Activated naive CD4-positive, alpha-beta T cell treated with anti-CD3 and anti-CD28 coated beads, Interleukin-2, amount 50 U/mL, for 24 hours (primary cell): ENCODE data around the gene RPS14.
"Not testable (repeated sequence)": the region's sequence is repeated elsewhere in the genome, so short reads cannot be mapped to it uniquely, and the experiment has no call there.

Experiments used
- H3K27ac Mint-ChIP-seq: one replicate; pipeline ENCODE4 v1.8.0; 2021; ENCODE audit warnings: mild to moderate bottlenecking, mixed read lengths
- H3K27me3 Mint-ChIP-seq: one replicate; pipeline ENCODE4 v1.8.0; 2021; ENCODE audit warnings: mixed read lengths
- H3K36me3 Mint-ChIP-seq: one replicate; pipeline ENCODE4 v1.8.0; 2021; ENCODE audit warnings: mixed read lengths
- H3K4me1 Mint-ChIP-seq: one replicate; pipeline ENCODE4 v1.8.0; 2021; ENCODE audit warnings: mixed read lengths
- H3K4me3 Mint-ChIP-seq: one replicate; pipeline ENCODE4 v1.8.0; 2021; ENCODE audit warnings: mild to moderate bottlenecking, mixed read lengths
- H3K9me3 Mint-ChIP-seq: one replicate; pipeline ENCODE4 v1.8.0; 2021; ENCODE audit warnings: mixed read lengths

Gene RPS14

GRCh38 chr5:150441813-150442698, 7.5 kb downstream of the RPS14 start:
- H3K4me1 Mint-ChIP-seq: peaks cover 24% of the 10 kb centered on the region
- H3K27ac Mint-ChIP-seq: peak overlapping the region; percentile 68
- H3K9me3 Mint-ChIP-seq: no peaks in the 10 kb centered on the region
- no peak overlapping the region for H3K4me3 Mint-ChIP-seq
- no peaks in the 10 kb centered on the region for H3K27me3 Mint-ChIP-seq
- peaks cover 17% of the 10 kb centered on the region for H3K36me3 Mint-ChIP-seq

- Mint-ChIP-seq H3K36me3 (peaks cover 10% of the 10 kb centered on the region), H3K27ac (peak overlapping the region; percentile 33), H3K4me1 (peaks cover 18% of the 10 kb centered on the region), H3K4me3 (no peak overlapping the region), H3K27me3 (no peaks in the 10 kb centered on the region), H3K9me3 (no peaks in the 10 kb centered on the region)
Observed at GRCh38 chr5:150440948-150441812, 8.4 kb downstream of the RPS14 start.

GRCh38 chr5:150438873-150439546, 10.5 kb downstream of the RPS14 start:
- Mint-ChIP-seq H3K4me3 (no peak overlapping the region), H3K9me3 (no peaks in the 10 kb centered on the region), H3K4me1 (peaks cover 15% of the 10 kb centered on the region), H3K36me3 (peaks cover 4% of the 10 kb centered on the region), H3K27ac (no peak overlapping the region), H3K27me3 (no peaks in the 10 kb centered on the region)

GRCh38 chr5:150436141-150436680, 13.3 kb downstream of the RPS14 start:
- no peaks in the 10 kb centered on the region for H3K27me3 Mint-ChIP-seq
- no peaks in the 10 kb centered on the region for H3K36me3 Mint-ChIP-seq
- H3K27ac Mint-ChIP-seq: peak overlapping the region; percentile 84
- H3K9me3 Mint-ChIP-seq: no peaks in the 10 kb centered on the region
- peaks cover 7% of the 10 kb centered on the region for H3K4me1 Mint-ChIP-seq
- H3K4me3 Mint-ChIP-seq: no peak overlapping the region

GRCh38 chr5:150434464-150434863, 15.1 kb downstream of the RPS14 start:
- Mint-ChIP-seq H3K36me3 (no peaks in the 10 kb centered on the region), H3K4me1 (peaks cover 7% of the 10 kb centered on the region), H3K4me3 (no peak overlapping the region), H3K27me3 (no peaks in the 10 kb centered on the region), H3K27ac (no peak overlapping the region), H3K9me3 (no peaks in the 10 kb centered on the region)

- no peaks in the 10 kb centered on the region for H3K9me3 Mint-ChIP-seq
- H3K36me3 Mint-ChIP-seq: no peaks in the 10 kb centered on the region
- H3K27me3 Mint-ChIP-seq: no peaks in the 10 kb centered on the region
- no peak overlapping the region for H3K27ac Mint-ChIP-seq
- H3K4me3 Mint-ChIP-seq: no peak overlapping the region
- peaks cover 7% of the 10 kb centered on the region for H3K4me1 Mint-ChIP-seq
Observed at GRCh38 chr5:150431574-150431973, 18.0 kb downstream of the RPS14 start.

- Mint-ChIP-seq H3K27ac (no peak overlapping the region), H3K36me3 (no peaks in the 10 kb centered on the region), H3K27me3 (no peaks in the 10 kb centered on the region), H3K4me1 (peaks cover 4% of the 10 kb centered on the region), H3K4me3 (no peak overlapping the region), H3K9me3 (no peaks in the 10 kb centered on the region)
Observed at GRCh38 chr5:150431048-150431447, 18.5 kb downstream of the RPS14 start.

GRCh38 chr5:150429410-150429873, 20.1 kb downstream of the RPS14 start:
- Mint-ChIP-seq H3K36me3 (no peaks in the 10 kb centered on the region), H3K27me3 (no peaks in the 10 kb centered on the region), H3K4me1 (no peaks in the 10 kb centered on the region), H3K9me3 (no peaks in the 10 kb centered on the region), H3K27ac (no peak overlapping the region), H3K4me3 (no peak overlapping the region)

GRCh38 chr5:150428978-150429377, 20.6 kb downstream of the RPS14 start:
- Mint-ChIP-seq H3K9me3 (no peaks in the 10 kb centered on the region), H3K27ac (no peak overlapping the region), H3K36me3 (no peaks in the 10 kb centered on the region), H3K4me1 (no peaks in the 10 kb centered on the region), H3K4me3 (no peak overlapping the region), H3K27me3 (no peaks in the 10 kb centered on the region)

GRCh38 chr5:150428106-150428876, 21.2 kb downstream of the RPS14 start:
- Mint-ChIP-seq H3K4me1 (no peaks in the 10 kb centered on the region), H3K27me3 (no peaks in the 10 kb centered on the region), H3K36me3 (no peaks in the 10 kb centered on the region), H3K27ac (no peak overlapping the region), H3K9me3 (no peaks in the 10 kb centered on the region), H3K4me3 (no peak overlapping the region)

GRCh38 chr5:150426165-150426564, 23.4 kb downstream of the RPS14 start:
- not testable (repeated sequence) for H3K27me3 Mint-ChIP-seq, H3K4me3 Mint-ChIP-seq, H3K9me3 Mint-ChIP-seq, H3K4me1 Mint-ChIP-seq, H3K27ac Mint-ChIP-seq, H3K36me3 Mint-ChIP-seq

GRCh38 chr5:150422758-150423157, 26.8 kb downstream of the RPS14 start:
- no peak overlapping the region for H3K27ac Mint-ChIP-seq
- H3K36me3 Mint-ChIP-seq: no peaks in the 10 kb centered on the region
- no peak overlapping the region for H3K4me3 Mint-ChIP-seq
- H3K27me3 Mint-ChIP-seq: no peaks in the 10 kb centered on the region
- no peaks in the 10 kb centered on the region for H3K4me1 Mint-ChIP-seq
- H3K9me3 Mint-ChIP-seq: no peaks in the 10 kb centered on the region

- Mint-ChIP-seq H3K27ac (no peak overlapping the region), H3K27me3 (no peaks in the 10 kb centered on the region), H3K36me3 (no peaks in the 10 kb centered on the region), H3K4me1 (no peaks in the 10 kb centered on the region), H3K4me3 (no peak overlapping the region), H3K9me3 (no peaks in the 10 kb centered on the region)
Observed at GRCh38 chr5:150422075-150422474, 27.5 kb downstream of the RPS14 start.

- no peak overlapping the region for H3K4me3 Mint-ChIP-seq
- no peaks in the 10 kb centered on the region for H3K4me1 Mint-ChIP-seq
- H3K9me3 Mint-ChIP-seq: no peaks in the 10 kb centered on the region
- no peak overlapping the region for H3K27ac Mint-ChIP-seq
- no peaks in the 10 kb centered on the region for H3K36me3 Mint-ChIP-seq
- H3K27me3 Mint-ChIP-seq: no peaks in the 10 kb centered on the region
Observed at GRCh38 chr5:150419630-150420270, 29.8 kb downstream of the RPS14 start.
